ENCODE data around the gene MLEC.

DNA sequence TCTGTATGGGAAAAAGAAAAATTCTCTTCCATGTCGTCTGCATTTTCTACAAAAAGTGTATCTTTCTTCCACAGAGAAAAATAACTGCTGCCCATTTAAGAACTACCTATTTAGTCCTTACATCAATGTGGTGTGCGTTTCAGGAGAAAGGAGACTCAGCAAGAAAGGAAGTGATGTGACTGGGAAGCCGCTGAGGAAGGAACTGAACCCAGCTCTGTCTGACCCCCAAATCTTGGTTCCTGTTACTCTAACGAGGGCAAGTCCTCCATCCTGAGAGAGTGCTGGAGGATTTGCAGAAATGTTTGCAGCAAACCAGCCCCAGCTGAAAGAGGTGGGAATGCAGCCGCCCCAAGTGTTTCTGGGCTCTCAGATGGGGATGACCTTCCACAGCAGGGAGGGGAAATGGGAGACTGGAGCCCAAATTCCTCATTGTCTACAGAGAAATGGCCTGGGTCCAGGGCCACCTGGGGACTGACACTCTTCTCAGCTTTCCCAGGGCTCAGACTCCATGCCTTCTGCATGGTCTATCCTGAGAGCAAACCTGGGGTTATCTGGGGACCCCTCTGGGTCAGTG lies 6.7 kb upstream of the MLEC start:
- TF ChIP-seq POLR2A (IDR thresholded peaks at IDR 0.05), result no peak
- TF ChIP-seq, protein P1, sequence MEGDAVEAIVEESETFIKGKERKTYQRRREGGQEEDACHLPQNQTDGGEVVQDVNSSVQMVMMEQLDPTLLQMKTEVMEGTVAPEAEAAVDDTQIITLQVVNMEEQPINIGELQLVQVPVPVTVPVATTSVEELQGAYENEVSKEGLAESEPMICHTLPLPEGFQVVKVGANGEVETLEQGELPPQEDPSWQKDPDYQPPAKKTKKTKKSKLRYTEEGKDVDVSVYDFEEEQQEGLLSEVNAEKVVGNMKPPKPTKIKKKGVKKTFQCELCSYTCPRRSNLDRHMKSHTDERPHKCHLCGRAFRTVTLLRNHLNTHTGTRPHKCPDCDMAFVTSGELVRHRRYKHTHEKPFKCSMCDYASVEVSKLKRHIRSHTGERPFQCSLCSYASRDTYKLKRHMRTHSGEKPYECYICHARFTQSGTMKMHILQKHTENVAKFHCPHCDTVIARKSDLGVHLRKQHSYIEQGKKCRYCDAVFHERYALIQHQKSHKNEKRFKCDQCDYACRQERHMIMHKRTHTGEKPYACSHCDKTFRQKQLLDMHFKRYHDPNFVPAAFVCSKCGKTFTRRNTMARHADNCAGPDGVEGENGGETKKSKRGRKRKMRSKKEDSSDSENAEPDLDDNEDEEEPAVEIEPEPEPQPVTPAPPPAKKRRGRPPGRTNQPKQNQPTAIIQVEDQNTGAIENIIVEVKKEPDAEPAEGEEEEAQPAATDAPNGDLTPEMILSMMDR (IDR thresholded peaks at IDR 0.05), result no peak
